SK-N-SH (cell line): Measurements from ENCODE around the gene IRF9. TPM values are rescaled to one million over a fixed set of nuclear protein-coding genes. Genes with fewer than 3 reads are reported as not detected.
A peak's percentile ranks its signal among the peaks of the same experiment; 100 is the strongest.

Experiments
- CTCF ChIA-PET: fragments of 300-600, 350-600 bp; formaldehyde crosslinking; extraction: SDS; loops from one replicate; lab custom pipeline; 2021; lab: Yijun Ruan, JAX
- POLR2A ChIA-PET: fragments of 350-600 bp; sonication (Branson Sonifier 250); formaldehyde crosslinking; extraction: SDS; loops from one replicate; lab custom pipeline; 2020; ENCODE audit warnings: antibody characterized with exemption, inconsistent platforms; lab: Yijun Ruan, JAX
- DNase-seq: peaks from one replicate; pipeline ENCODE4 v3.0.0; 2012
- H2AFZ ChIP-seq: fragments of 200-600 bp; sonication (generic); 2 replicates; pipeline ENCODE4 v1.8.1; 2016; ENCODE audit warnings: antibody characterized with exemption, mild to moderate bottlenecking, low read depth
- H3F3A ChIP-seq: fragments of 200-600 bp; sonication (generic); replicated peaks from 2 replicates; pipeline ENCODE3; 2016; ENCODE audit warnings: antibody characterized with exemption, mild to moderate bottlenecking; ENCODE audit not compliant: insufficient read depth
- H3K27ac ChIP-seq, 2 experiments: fragments of 200-500 bp in 1 of 2; fragments of 200-600 bp in 1 of 2; sonication (Bioruptor generic) in 1 of 2; sonication (generic), shearing (Covaris generic) in 1 of 2; 2 replicates each; pipeline versions ENCODE4 v1.5.1 to v1.6.1; 2014 to 2016; ENCODE audit warnings: low read depth in 2 of 2, inconsistent platforms in 1 of 2, low read length in 1 of 2, mild to moderate bottlenecking in 1 of 2, mixed read lengths in 1 of 2
- H3K27me3 ChIP-seq: fragments of 200-600 bp; sonication (generic), shearing (Covaris generic); 2 replicates; pipeline ENCODE4 v1.6.1; 2016; ENCODE audit warnings: mixed run types; ENCODE audit not compliant: insufficient read depth
- H3K36me3 ChIP-seq, 2 experiments: fragments of 200-500 bp in 1 of 2; fragments of 200-600 bp in 1 of 2; sonication (Bioruptor generic) in 1 of 2; sonication (generic) in 1 of 2; replicated peaks in 1 of 2; 2 replicates each; pipeline versions ENCODE3 to v1.5.1; 2014 to 2016; ENCODE audit warnings: low read length in 1 of 2, mild to moderate bottlenecking in 1 of 2; ENCODE audit not compliant: insufficient read depth in 2 of 2, control insufficient read depth in 1 of 2
- H3K4me1 ChIP-seq, 2 experiments: fragments of 200-500 bp in 1 of 2; fragments of 200-600 bp in 1 of 2; sonication (Bioruptor generic) in 1 of 2; sonication (generic), shearing (Covaris generic) in 1 of 2; 2 replicates each; pipeline versions ENCODE4 v1.5.1 to v1.6.1; 2014 to 2016; ENCODE audit warnings: low read depth in 1 of 2, low read length in 1 of 2, mixed run types in 1 of 2; ENCODE audit not compliant: insufficient read depth in 2 of 2, control insufficient read depth in 1 of 2
- H3K4me2 ChIP-seq: fragments of 200-600 bp; sonication (generic), shearing (Covaris generic); 2 replicates; pipeline ENCODE4 v1.6.1; 2017; ENCODE audit warnings: mixed run types
- H3K4me3 ChIP-seq, 2 experiments: fragments of 200-500 bp in 1 of 2; fragments of 200-600 bp in 1 of 2; sonication (Bioruptor generic) in 1 of 2; sonication (generic), shearing (Covaris generic) in 1 of 2; 2 replicates each; pipeline versions ENCODE4 v1.5.1 to v1.8.1; 2014 to 2016; ENCODE audit warnings: low read depth in 2 of 2, inconsistent platforms in 1 of 2, low read length in 1 of 2, mild to moderate bottlenecking in 1 of 2, mixed read lengths in 1 of 2, moderate library complexity in 1 of 2
- H3K79me2 ChIP-seq: fragments of 200-600 bp; sonication (generic); 2 replicates; pipeline ENCODE4 v1.8.1; 2017; ENCODE audit warnings: mild to moderate bottlenecking; ENCODE audit not compliant: insufficient read depth
- H3K9ac ChIP-seq: fragments of 200-600 bp; sonication (generic); 2 replicates; pipeline ENCODE4 v1.6.1; 2017; ENCODE audit warnings: mixed run types
- H3K9me2 ChIP-seq: fragments of 200-600 bp; sonication (generic); 2 replicates; pipeline ENCODE4 v1.6.1; 2017; ENCODE audit warnings: mixed run types
- H3K9me3 ChIP-seq: fragments of 200-600 bp; sonication (generic); 2 replicates; pipeline ENCODE4 v1.6.1; 2017; ENCODE audit warnings: mixed run types, mild to moderate bottlenecking, moderate library complexity
- H4K20me1 ChIP-seq: fragments of 200-600 bp; sonication (generic); 2 replicates; pipeline ENCODE4 v1.6.1; 2017; ENCODE audit warnings: mild to moderate bottlenecking, mixed run types; ENCODE audit not compliant: insufficient read depth
- CHD2 ChIP-seq: fragments of 150-350 bp; IDR thresholded peaks from 2 replicates; pipeline ENCODE4 v1.6.1; 2018; ENCODE audit warnings: low read length; ENCODE audit not compliant: partially characterized antibody
- ELF1 ChIP-seq: IDR thresholded peaks from 2 replicates; pipeline ENCODE4 v1.4.0; 2012
- EP300 ChIP-seq, 2 experiments: IDR thresholded peaks; 2 replicates each; pipeline versions ENCODE4 v1.4.0 to v1.6.1; 2012; ENCODE audit warnings: borderline replicate concordance in 1 of 2, low read depth in 1 of 2, low read length in 1 of 2
- GABPA ChIP-seq: IDR thresholded peaks from 2 replicates; pipeline ENCODE4 v1.4.0; 2012; ENCODE audit warnings: low read depth, mild to moderate bottlenecking
- IRF3 ChIP-seq: fragments of 150-350 bp; IDR thresholded peaks from 2 replicates; pipeline ENCODE4 v1.6.1; 2016; ENCODE audit warnings: mild to moderate bottlenecking, low read depth, low read length
- MAX ChIP-seq: IDR thresholded peaks from 2 replicates; pipeline ENCODE4 v1.4.0; 2012; ENCODE audit warnings: low read depth
- MXI1 ChIP-seq: IDR thresholded peaks from 2 replicates; pipeline ENCODE4 v1.6.1; 2012; ENCODE audit warnings: mild to moderate bottlenecking, low read depth, low read length, improper control_type of control experiment
- NFIC ChIP-seq: IDR thresholded peaks from 2 replicates; pipeline ENCODE4 v1.4.0; 2012; ENCODE audit warnings: borderline replicate concordance
- PBX3 ChIP-seq: IDR thresholded peaks from 2 replicates; pipeline ENCODE4; 2012
- RFX5 ChIP-seq: IDR thresholded peaks from 2 replicates; pipeline ENCODE4 v1.6.1; 2012; ENCODE audit warnings: mild to moderate bottlenecking, improper control_type of control experiment, low read length
- SMC3 ChIP-seq: IDR thresholded peaks from 2 replicates; pipeline ENCODE4 v1.6.1; 2012; ENCODE audit warnings: low read depth, low read length, improper control_type of control experiment
- TAF1 ChIP-seq: IDR thresholded peaks from 2 replicates; pipeline ENCODE4 v1.6.1; 2012; ENCODE audit warnings: low read depth, mild to moderate bottlenecking, low read length, moderate library complexity, borderline replicate concordance
- YY1 ChIP-seq: IDR thresholded peaks from 2 replicates; pipeline ENCODE4 v1.4.0; 2012; ENCODE audit warnings: low read depth, mild to moderate bottlenecking
- ZBTB33 ChIP-seq: IDR thresholded peaks from 2 replicates; pipeline ENCODE4 v1.4.0; 2012; ENCODE audit warnings: low read depth, borderline replicate concordance
- whole genome bisulfite sequencing: methylation state at CpG from one replicate; pipeline ENCODE4 v1.1.6; 2017; ENCODE audit warnings: low lambda C conversion rate; 5-methylcytosine and 5-hydroxymethylcytosine counted together
- polyA plus RNA-seq, 3 experiments: library from polyadenylated mRNA; depleted of rRNA; stranded (reverse); fragments of >200 nt; gene quantifications; 2 replicates each; pipeline ENCODE4 v1.2.3, GENCODE V29; 2012

Gene IRF9
- polyA plus RNA-seq, 1 of the 3 experiments (the other 2 are of a cell fraction): 37.6 TPM

- DNase-seq: peak; percentile 79
- H3K4me2 ChIP-seq: peak overlapping the region; percentile 90
- ChIA-PET POLR2A (interaction anchor here (0.8 to 3.2 kb wide), 20 partner anchors 8 to 793 kb away, joined by 3 to 28 read pairs (median 6); partner anchors contain the start of genes CARMIL3, EMC9, FITM1 and IRF9), CTCF (interaction anchor here (0.8 to 3.8 kb wide), 14 partner anchors 21 to 525 kb away, joined by 3 to 25 read pairs (median 3); partner anchors contain the start of genes CARMIL3, IPO4, IRF9 and PCK2)
- peaks cover 10 to 17% of the 10 kb centered on the region in 2 experiments for H3K4me1 ChIP-seq
- peaks cover 6% of the 10 kb centered on the region; the same call in 1 of the 2 replicates for H3K79me2 ChIP-seq
- H3K9ac ChIP-seq: peak overlapping the region; percentile 91
- H3K27ac ChIP-seq: peak overlapping the region; percentile 97 to 99
- H3K27me3 ChIP-seq: no peaks in the 10 kb centered on the region
- peaks cover 11 to 23% of the 10 kb centered on the region in 2 experiments for H3K36me3 ChIP-seq
- H3K4me3 ChIP-seq: peak overlapping the region; percentile 71 to 88
- H4K20me1 ChIP-seq: no peaks in the 10 kb centered on the region
- no peaks in the 10 kb centered on the region for H3K9me3 ChIP-seq
- TF ChIP-seq ZBTB33 (0 out of 2 replicates have a peak, but pooled peaks have one; percentile 57), SMC3 (no peak), YY1 (peak; percentile 73; the same call in 1 of the 2 replicates), ELF1 (peak; percentile 59; the same call in 1 of the 2 replicates), IRF3 (peak; percentile 53), NFIC (no peak), CHD2 (peak; percentile 22), EP300 (IDR thresholded peaks at IDR 0.05; ENCODE audit: borderline replicate concordance in 1 of 2, low read depth in 1 of 2, low read length in 1 of 2) (peak in 1 of 2 experiments; percentile 31; a peak in 2 of 4 replicates), MAX (peak; percentile 85), RFX5 (no peak), PBX3 (no peak), MXI1 (peak; percentile 86), TAF1 (peak; percentile 72), GABPA (peak; percentile 78)
- H3F3A ChIP-seq: peaks cover 11% of the 10 kb centered on the region
- H3K9me2 ChIP-seq: no peaks in the 10 kb centered on the region
- 1% methylated on average over 26 of the region's 42 CpGs for WGBS
- peak overlapping the region; percentile 74 for H2AFZ ChIP-seq
Observed at GRCh38 chr14:24113801-24114531, 47.1 kb upstream of the IRF9 start.
